Mucosa of stomach (tissue), 1 donor: ENCODE results near the gene ADSL.

Source experiments
- H3K27me3 ChIP-seq: one replicate; pipeline ENCODE4 v1.7.0; 2013; ENCODE audit warnings: mild to moderate bottlenecking, low read length; ENCODE audit not compliant: control insufficient read depth, insufficient read depth
- H3K36me3 ChIP-seq: one replicate; pipeline ENCODE4 v1.7.0; 2013; ENCODE audit warnings: low read length; ENCODE audit not compliant: control insufficient read depth, insufficient read depth
- H3K4me1 ChIP-seq: one replicate; pipeline ENCODE4 v1.7.0; 2013; ENCODE audit warnings: mild to moderate bottlenecking, low read length; ENCODE audit not compliant: control insufficient read depth, insufficient read depth
- H3K4me3 ChIP-seq: one replicate; pipeline ENCODE4 v1.7.0; 2013; ENCODE audit warnings: low read length
- H3K9ac ChIP-seq: one replicate; pipeline ENCODE4 v1.7.0; 2013; ENCODE audit warnings: mild to moderate bottlenecking, low read length, moderate library complexity
- H3K9me3 ChIP-seq: one replicate; pipeline ENCODE4 v1.7.0; 2013; ENCODE audit warnings: mild to moderate bottlenecking, low read length, moderate library complexity; ENCODE audit not compliant: control insufficient read depth
- donor health status: Pancreatic carcinoma.

Gene ADSL

DNA sequence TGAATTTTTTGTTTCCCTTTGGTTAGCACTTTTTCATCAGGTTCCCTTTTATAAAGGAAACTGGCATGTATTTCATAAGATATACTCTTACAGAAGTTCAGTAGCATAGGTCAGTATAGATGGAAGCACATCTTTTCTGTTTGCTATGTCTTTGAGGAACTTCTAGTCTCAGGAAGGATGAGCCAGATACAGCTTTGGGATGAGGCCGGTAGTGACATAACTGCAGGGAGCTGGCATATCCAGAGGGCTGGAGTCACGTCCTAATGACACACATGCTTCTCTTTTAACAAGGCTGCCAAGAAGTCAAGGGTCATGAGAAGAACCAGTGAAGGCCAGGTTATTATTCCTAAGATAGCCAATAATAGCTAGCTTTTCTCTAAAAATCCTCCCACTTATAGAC is 33.3 kb upstream of the ADSL start:
- Histone ChIP-seq H3K9me3 (no peaks in the 10 kb centered on the region), H3K4me1 (no peaks in the 10 kb centered on the region), H3K27me3 (no peaks in the 10 kb centered on the region), H3K36me3 (peaks cover 14% of the 10 kb centered on the region), H3K9ac (no peak overlapping the region), H3K4me3 (no peak overlapping the region)

DNA sequence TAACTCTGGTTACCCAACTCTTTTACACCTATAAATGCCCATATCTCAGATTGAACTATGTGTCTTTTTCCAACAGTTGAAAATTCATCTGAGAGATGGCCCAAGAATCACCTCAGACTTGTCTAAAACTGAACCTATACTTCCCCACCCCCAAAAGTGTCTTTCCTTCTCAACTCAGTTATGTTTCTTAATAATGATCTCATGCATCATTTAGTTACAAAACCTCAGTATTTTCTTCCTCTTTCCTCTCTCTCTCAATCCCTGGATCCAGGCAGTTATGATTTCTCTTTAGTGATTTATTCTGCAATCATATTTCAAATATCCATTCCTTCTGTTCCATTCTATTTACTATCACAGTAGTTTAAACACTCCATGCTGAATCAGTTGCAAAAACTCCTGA is 32.3 kb upstream of the ADSL start:
- Histone ChIP-seq H3K4me3 (no peak overlapping the region), H3K27me3 (no peaks in the 10 kb centered on the region), H3K9me3 (no peaks in the 10 kb centered on the region), H3K36me3 (peaks cover 7% of the 10 kb centered on the region), H3K4me1 (no peaks in the 10 kb centered on the region), H3K9ac (no peak overlapping the region)

DNA sequence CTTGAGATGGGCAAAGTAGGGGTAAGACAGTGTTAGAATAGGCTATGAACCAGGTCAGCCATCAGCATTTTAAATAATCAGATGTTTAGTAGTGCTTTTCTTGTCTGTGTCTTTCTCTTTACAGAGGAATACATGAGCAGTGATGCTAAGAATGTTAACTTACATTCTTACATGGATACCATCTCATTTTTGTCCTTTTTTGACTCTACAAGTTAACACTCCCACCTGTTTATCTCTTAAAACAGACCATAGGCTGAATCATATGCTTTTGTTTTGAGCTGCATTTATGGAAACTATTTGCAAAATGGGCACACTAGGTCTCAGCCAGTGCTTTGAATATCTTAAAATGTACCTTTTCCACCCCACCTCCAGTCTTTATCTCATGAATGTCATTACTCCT is 25.6 kb upstream of the ADSL start:
- H3K4me1 ChIP-seq: no peaks in the 10 kb centered on the region
- no peak overlapping the region for H3K9ac ChIP-seq
- H3K27me3 ChIP-seq: no peaks in the 10 kb centered on the region
- H3K9me3 ChIP-seq: no peaks in the 10 kb centered on the region
- no peak overlapping the region for H3K4me3 ChIP-seq
- H3K36me3 ChIP-seq: peaks cover 3% of the 10 kb centered on the region

- peaks cover 3% of the 10 kb centered on the region for H3K36me3 ChIP-seq
- H3K4me3 ChIP-seq: no peak overlapping the region
- no peak overlapping the region for H3K9ac ChIP-seq
- no peaks in the 10 kb centered on the region for H3K27me3 ChIP-seq
- H3K4me1 ChIP-seq: no peaks in the 10 kb centered on the region
- no peaks in the 10 kb centered on the region for H3K9me3 ChIP-seq
Observed at GRCh38 chr22:40322021-40322420, 24.3 kb upstream of the ADSL start.

DNA sequence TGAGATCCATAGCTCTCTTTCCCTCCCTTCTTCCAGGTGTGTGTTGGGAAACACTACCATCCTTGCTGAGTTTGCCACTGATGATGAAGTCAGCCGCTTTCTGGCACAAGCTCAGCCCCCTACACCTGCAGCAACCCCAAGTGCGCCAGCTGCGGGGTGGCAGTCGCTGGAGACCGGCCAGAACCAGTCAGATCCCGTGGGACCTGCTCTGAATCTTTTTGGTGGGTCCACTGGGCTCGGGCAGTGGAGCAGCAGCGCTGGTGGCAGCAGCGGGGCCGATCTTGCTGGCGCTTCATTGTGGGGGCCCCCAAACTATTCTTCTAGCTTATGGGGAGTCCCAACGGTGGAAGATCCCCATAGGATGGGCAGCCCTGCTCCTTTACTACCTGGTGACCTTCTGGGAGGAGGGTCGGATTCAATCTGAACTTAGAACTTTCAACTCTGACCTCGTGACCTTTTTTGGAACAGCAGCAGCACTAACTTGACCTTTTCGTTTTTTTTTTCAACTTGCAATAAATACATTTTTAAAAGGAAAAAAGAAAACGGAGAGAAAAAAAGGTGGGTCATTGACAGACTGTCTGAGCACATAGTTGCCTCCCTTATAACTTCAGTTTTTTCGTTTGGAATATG is 23.4 kb upstream of the ADSL start:
- Histone ChIP-seq H3K36me3 (peaks cover 3% of the 10 kb centered on the region), H3K27me3 (no peaks in the 10 kb centered on the region), H3K4me1 (no peaks in the 10 kb centered on the region), H3K4me3 (no peak overlapping the region), H3K9ac (no peak overlapping the region), H3K9me3 (no peaks in the 10 kb centered on the region)

DNA sequence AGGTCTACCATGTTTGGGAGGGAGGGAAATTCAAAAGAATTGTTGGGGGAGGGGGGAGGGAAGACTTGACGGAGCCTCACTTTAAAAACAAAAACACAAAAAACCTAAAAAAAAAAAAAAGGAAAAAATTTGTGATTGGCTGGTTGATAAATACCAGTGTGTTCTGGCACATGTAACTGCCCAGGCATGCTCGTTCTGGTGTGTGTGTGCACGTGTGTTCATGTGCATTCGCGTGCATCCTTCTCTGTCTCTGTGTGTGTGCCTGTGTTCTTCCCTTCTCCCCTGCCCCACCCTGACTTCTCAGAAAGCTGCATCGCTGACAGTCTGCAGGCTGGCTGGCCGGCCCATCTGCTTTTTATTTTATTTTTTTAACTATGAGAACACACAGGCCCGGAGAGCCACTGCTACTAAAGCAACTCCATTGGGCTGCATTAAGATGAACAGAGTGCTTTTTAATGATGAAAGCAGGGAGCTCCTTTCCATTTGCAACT is 22.6 kb upstream of the ADSL start:
- Histone ChIP-seq H3K36me3 (peaks cover 3% of the 10 kb centered on the region), H3K4me1 (no peaks in the 10 kb centered on the region), H3K27me3 (no peaks in the 10 kb centered on the region), H3K9me3 (no peaks in the 10 kb centered on the region), H3K9ac (no peak overlapping the region), H3K4me3 (no peak overlapping the region)

DNA sequence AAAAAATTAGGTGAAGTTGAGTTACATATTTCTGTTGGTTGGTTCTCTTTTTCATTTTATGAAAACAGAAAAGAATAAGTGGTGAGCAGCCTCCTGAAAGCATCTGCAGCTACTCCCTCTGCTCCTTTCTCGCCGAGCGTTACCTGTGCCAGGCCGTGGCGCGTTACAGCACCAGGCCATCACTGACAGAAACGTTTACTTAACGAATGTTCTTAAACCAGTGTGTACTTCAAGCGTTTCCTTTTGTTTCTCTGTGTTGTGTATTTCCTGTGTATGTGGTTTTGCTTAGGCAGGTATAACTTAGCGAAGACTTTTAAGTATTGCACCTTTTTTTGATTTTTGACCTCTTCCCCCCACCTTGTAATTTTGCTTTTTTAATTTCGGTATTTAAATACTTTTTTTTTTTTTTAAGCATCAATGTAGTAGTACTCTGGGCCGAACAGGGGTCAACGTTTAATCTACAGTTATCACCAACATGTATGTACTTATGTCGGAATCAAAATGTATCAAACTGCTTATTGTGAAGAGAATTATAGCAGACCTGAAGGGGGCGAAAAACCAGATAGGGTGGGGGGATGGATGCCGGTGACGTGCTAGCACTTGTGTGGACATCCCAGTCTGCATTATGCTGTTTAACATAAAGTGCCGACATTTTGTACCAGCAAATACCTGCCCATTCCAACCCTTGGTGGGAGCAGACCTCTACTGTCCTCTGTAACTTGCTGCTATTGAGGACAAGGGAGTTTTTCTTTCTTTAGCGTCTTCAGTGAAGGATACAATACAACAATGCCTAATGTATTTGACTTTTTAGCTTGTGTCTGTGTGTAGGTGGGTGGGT is 21.6 kb upstream of the ADSL start:
- Histone ChIP-seq H3K36me3 (peaks cover 3% of the 10 kb centered on the region), H3K9me3 (no peaks in the 10 kb centered on the region), H3K9ac (no peak overlapping the region), H3K4me1 (no peaks in the 10 kb centered on the region), H3K4me3 (no peak overlapping the region), H3K27me3 (no peaks in the 10 kb centered on the region)

GRCh38 chr22:40325315-40325714 is 21.0 kb upstream of the ADSL start:
- peaks cover 3% of the 10 kb centered on the region for H3K36me3 ChIP-seq
- H3K27me3 ChIP-seq: no peaks in the 10 kb centered on the region
- no peak overlapping the region for H3K9ac ChIP-seq
- H3K9me3 ChIP-seq: no peaks in the 10 kb centered on the region
- H3K4me3 ChIP-seq: no peak overlapping the region
- H3K4me1 ChIP-seq: no peaks in the 10 kb centered on the region

DNA sequence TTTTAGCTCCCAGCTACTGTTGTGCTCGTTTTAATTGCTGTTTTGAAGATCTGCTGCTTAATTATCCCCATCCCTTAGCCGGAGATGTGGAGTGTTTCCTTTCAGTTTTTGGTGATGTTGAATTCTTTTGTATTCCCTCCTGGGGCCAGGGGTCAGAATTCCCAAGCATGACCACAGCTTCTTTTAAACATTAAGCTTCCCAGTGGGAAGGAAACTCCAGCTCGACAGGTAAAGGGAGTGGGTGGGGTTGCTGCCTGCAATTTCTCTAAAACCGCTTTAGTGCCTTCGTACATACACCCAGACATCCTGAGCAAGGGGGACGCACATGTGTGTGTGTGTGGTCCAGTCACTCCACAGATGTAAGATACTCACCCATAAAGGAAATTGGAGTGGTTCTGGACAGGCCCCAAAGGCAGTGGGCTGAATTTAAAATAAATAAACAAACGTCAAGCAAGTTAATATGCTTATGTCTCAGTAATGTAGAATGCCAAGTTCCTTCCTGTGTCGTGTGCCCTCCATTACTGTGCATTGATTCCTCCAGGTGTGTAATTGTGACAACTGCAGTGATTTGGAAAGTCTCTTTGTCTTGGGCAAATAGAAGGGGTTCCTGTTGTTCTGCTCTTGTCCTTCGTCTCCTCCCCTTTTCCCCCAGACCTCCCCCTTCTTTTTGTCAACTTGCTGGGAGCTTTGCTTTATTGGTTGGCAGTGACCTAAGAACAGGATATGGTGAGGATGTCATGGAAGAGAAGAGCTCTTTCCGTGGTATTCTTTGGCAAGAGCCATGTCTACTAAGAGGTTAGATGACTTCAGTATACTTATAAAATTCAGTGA is 19.2 kb upstream of the ADSL start:
- H3K36me3 ChIP-seq: no peaks in the 10 kb centered on the region
- no peaks in the 10 kb centered on the region for H3K27me3 ChIP-seq
- H3K4me1 ChIP-seq: no peaks in the 10 kb centered on the region
- H3K4me3 ChIP-seq: no peak overlapping the region
- H3K9me3 ChIP-seq: no peaks in the 10 kb centered on the region
- no peak overlapping the region for H3K9ac ChIP-seq

DNA sequence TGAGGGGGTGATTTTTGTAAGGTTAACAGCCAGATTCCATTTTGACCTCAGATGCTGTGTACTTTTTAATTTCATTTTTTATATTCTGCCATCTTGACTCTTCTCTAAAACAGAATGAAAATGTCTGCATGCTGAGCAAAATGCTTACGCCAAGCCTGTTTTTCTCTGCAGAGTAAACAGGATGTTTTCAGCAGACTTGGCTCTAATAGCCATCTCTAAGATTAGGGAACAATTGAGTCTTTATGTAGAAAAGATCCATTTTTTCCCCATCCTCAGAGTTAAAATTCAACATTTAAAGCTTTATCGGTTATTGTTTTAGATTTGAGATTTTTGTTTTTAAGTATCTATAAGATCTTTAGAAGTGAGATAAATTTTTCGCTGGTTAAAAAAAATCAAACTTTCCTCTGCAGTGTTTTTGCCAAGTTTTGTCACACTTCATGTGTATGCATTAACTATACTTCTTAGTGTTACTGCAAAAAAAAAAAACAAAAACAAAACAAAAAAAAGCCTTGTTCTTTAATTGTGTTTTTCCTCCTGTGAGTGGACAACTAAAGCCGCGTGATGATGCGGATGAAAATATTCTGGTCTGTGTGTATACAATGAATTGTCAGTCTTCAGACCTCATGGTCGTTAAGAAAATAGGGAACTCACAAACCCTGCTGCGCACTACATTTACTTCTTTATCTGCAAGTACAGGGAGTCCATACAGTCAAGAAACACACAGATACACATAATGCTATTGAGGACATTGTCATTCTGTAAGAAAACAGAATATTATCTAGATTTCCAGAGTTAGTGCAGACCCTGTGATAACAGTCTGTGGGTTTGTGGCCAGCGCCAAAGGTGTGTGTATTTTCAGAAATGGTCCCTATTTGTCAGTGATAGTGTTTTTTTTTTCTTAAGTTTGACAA is 17.5 kb upstream of the ADSL start:
- H3K4me3 ChIP-seq: no peak overlapping the region
- H3K9ac ChIP-seq: no peak overlapping the region
- H3K27me3 ChIP-seq: no peaks in the 10 kb centered on the region
- no peaks in the 10 kb centered on the region for H3K36me3 ChIP-seq
- no peaks in the 10 kb centered on the region for H3K4me1 ChIP-seq
- no peaks in the 10 kb centered on the region for H3K9me3 ChIP-seq

DNA sequence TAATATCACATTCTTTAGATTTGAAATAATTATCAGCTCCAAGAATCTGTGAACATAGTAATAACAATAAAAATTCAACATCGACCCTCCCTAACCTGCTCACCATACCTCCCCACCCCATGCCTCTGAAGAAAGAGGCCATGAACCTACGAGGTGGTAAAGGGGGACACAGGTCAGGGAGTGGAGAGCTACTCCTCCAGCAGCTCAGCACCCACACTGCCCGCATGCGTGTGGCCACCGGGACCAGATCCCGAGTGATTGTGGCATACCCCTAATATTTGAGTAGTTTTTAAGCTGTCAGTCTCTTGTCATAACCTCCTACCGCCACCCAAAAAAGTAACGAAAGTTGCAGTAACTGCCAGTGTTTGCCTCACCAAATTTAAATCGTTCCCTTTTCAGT is 16.8 kb upstream of the ADSL start:
- Histone ChIP-seq H3K9ac (no peak overlapping the region), H3K9me3 (no peaks in the 10 kb centered on the region), H3K27me3 (no peaks in the 10 kb centered on the region), H3K4me1 (no peaks in the 10 kb centered on the region), H3K4me3 (no peak overlapping the region), H3K36me3 (no peaks in the 10 kb centered on the region)
